ENCODE data around the gene MCF2L. TPM values are rescaled to one million over a fixed set of nuclear protein-coding genes. Genes with fewer than 3 reads are reported as not detected.

MCF2L gene
- total RNA-seq, 2 donors from 2014 or later, result 0.56 to 0.74 TPM

GRCh38 chr13:112954488-112955270, 14.3 kb upstream of the MCF2L start:
- no peak for ATAC-seq
- Mint-ChIP-seq H3K27ac (no peak overlapping the region), H3K36me3 (no peaks in the 10 kb centered on the region), H3K9me3 (no peaks in the 10 kb centered on the region), H3K4me1 (ENCODE audit: low read depth in 2 of 2) (no peaks in the 10 kb centered on the region), H3K27me3 (peaks cover 12 to 14% of the 10 kb centered on the region in 2 donors), H3K4me3 (no peak overlapping the region)
- no peak for DNase-seq (ENCODE audit: low spot score)

- Mint-ChIP-seq H3K27ac (no peak overlapping the region), H3K4me3 (no peak overlapping the region), H3K4me1 (ENCODE audit: low read depth in 2 of 2) (no peaks in the 10 kb centered on the region), H3K9me3 (no peaks in the 10 kb centered on the region), H3K36me3 (no peaks in the 10 kb centered on the region), H3K27me3 (peaks cover 6 to 8% of the 10 kb centered on the region in 2 donors)
- DNase-seq (ENCODE audit: low spot score) (no peak), ATAC-seq (no peak)
Measured at GRCh38 chr13:112955271-112955937, 13.6 kb upstream of the MCF2L start.

GRCh38 chr13:112955956-112956355, 13.1 kb upstream of the MCF2L start:
- H3K27me3 Mint-ChIP-seq, result peaks cover under 1 to 4% of the 10 kb centered on the region in 2 donors
- H3K4me3 Mint-ChIP-seq, result no peak overlapping the region
- H3K4me1 Mint-ChIP-seq (ENCODE audit: low read depth in 2 of 2), result no peaks in the 10 kb centered on the region
- no peaks in the 10 kb centered on the region for H3K9me3 Mint-ChIP-seq
- ATAC-seq, result no peak
- H3K27ac Mint-ChIP-seq, result no peak overlapping the region
- DNase-seq (ENCODE audit: low spot score), result no peak
- H3K36me3 Mint-ChIP-seq, result no peaks in the 10 kb centered on the region

GRCh38 chr13:112956571-112957294, 12.3 kb upstream of the MCF2L start:
- Mint-ChIP-seq H3K4me1 (ENCODE audit: low read depth in 2 of 2) (peaks cover 0 to under 1% of the 10 kb centered on the region in 2 donors), H3K27ac (no peak overlapping the region), H3K9me3 (no peaks in the 10 kb centered on the region), H3K4me3 (no peak overlapping the region), H3K36me3 (no peaks in the 10 kb centered on the region), H3K27me3 (peaks cover 0 to 3% of the 10 kb centered on the region in 2 donors)
- ATAC-seq (peak in 1 of 2 donors; percentile 29), DNase-seq (ENCODE audit: low spot score) (no peak)

- no peaks in the 10 kb centered on the region for H3K36me3 Mint-ChIP-seq
- H3K27ac Mint-ChIP-seq, result no peak overlapping the region
- no peaks in the 10 kb centered on the region for H3K9me3 Mint-ChIP-seq
- DNase-seq (ENCODE audit: low spot score), result no peak
- ATAC-seq, result no peak
- no peak overlapping the region for H3K4me3 Mint-ChIP-seq
- H3K4me1 Mint-ChIP-seq (ENCODE audit: low read depth in 2 of 2), result peaks cover 0 to 4% of the 10 kb centered on the region in 2 donors
- H3K27me3 Mint-ChIP-seq, result peaks cover 0 to 7% of the 10 kb centered on the region in 2 donors
Measured at GRCh38 chr13:112957295-112957677, 11.7 kb upstream of the MCF2L start.

GRCh38 chr13:112958127-112958989, 10.7 kb upstream of the MCF2L start:
- DNase-seq (ENCODE audit: low spot score) (no peak), ATAC-seq (no peak)
- H3K9me3 Mint-ChIP-seq, result no peaks in the 10 kb centered on the region
- no peak overlapping the region for H3K4me3 Mint-ChIP-seq
- H3K36me3 Mint-ChIP-seq, result no peaks in the 10 kb centered on the region
- peaks cover 0 to 4% of the 10 kb centered on the region in 2 donors for H3K4me1 Mint-ChIP-seq (ENCODE audit: low read depth in 2 of 2)
- peaks cover 0 to 4% of the 10 kb centered on the region in 2 donors for H3K27me3 Mint-ChIP-seq
- no peak overlapping the region for H3K27ac Mint-ChIP-seq

GRCh38 chr13:112959206-112959605, 9.8 kb upstream of the MCF2L start:
- Mint-ChIP-seq H3K27me3 (peaks cover 0 to 4% of the 10 kb centered on the region in 2 donors), H3K27ac (no peak overlapping the region), H3K9me3 (no peaks in the 10 kb centered on the region), H3K4me1 (ENCODE audit: low read depth in 2 of 2) (peaks cover 0 to 4% of the 10 kb centered on the region in 2 donors), H3K36me3 (no peaks in the 10 kb centered on the region), H3K4me3 (no peak overlapping the region)
- DNase-seq (ENCODE audit: low spot score), result no peak
- no peak for ATAC-seq

GRCh38 chr13:112959701-112960542, 9.1 kb upstream of the MCF2L start:
- no peak overlapping the region for H3K27ac Mint-ChIP-seq
- H3K4me1 Mint-ChIP-seq (ENCODE audit: low read depth in 2 of 2), result peaks cover 0 to 4% of the 10 kb centered on the region in 2 donors
- no peak overlapping the region for H3K4me3 Mint-ChIP-seq
- ATAC-seq (no peak), DNase-seq (ENCODE audit: low spot score) (no peak)
- no peaks in the 10 kb centered on the region for H3K9me3 Mint-ChIP-seq
- H3K27me3 Mint-ChIP-seq, result peaks cover 0 to 4% of the 10 kb centered on the region in 2 donors
- H3K36me3 Mint-ChIP-seq, result no peaks in the 10 kb centered on the region

GRCh38 chr13:112960706-112961105, 8.3 kb upstream of the MCF2L start:
- H3K36me3 Mint-ChIP-seq, result no peaks in the 10 kb centered on the region
- H3K4me1 Mint-ChIP-seq (ENCODE audit: low read depth in 2 of 2), result peaks cover 0 to 4% of the 10 kb centered on the region in 2 donors
- no peak for DNase-seq (ENCODE audit: low spot score)
- H3K27ac Mint-ChIP-seq, result no peak overlapping the region
- no peak overlapping the region for H3K4me3 Mint-ChIP-seq
- H3K9me3 Mint-ChIP-seq, result no peaks in the 10 kb centered on the region
- H3K27me3 Mint-ChIP-seq, result peaks cover under 1 to 4% of the 10 kb centered on the region in 2 donors
- ATAC-seq, result no peak

GRCh38 chr13:112961457-112962369, 7.3 kb upstream of the MCF2L start:
- Mint-ChIP-seq H3K27ac (no peak overlapping the region), H3K27me3 (peaks cover 4 to 11% of the 10 kb centered on the region in 2 donors), H3K4me3 (no peak overlapping the region), H3K9me3 (no peaks in the 10 kb centered on the region), H3K4me1 (ENCODE audit: low read depth in 2 of 2) (peaks cover 0 to 6% of the 10 kb centered on the region in 2 donors), H3K36me3 (no peaks in the 10 kb centered on the region)
- DNase-seq (ENCODE audit: low spot score) (no peak), ATAC-seq (peak in 1 of 2 donors; percentile 26)

- DNase-seq (ENCODE audit: low spot score), result no peak
- Mint-ChIP-seq H3K27ac (no peak overlapping the region), H3K36me3 (no peaks in the 10 kb centered on the region), H3K4me1 (ENCODE audit: low read depth in 2 of 2) (peaks cover 0 to 6% of the 10 kb centered on the region in 2 donors), H3K4me3 (no peak overlapping the region), H3K27me3 (peaks cover 4 to 12% of the 10 kb centered on the region in 2 donors), H3K9me3 (no peaks in the 10 kb centered on the region)
- ATAC-seq, result no peak
Measured at GRCh38 chr13:112962396-112962795, 6.6 kb upstream of the MCF2L start.
